NCI-H187 treated with DMSO at 0.1 percent for 48 hours (cell line): Measurements from ENCODE around the gene SLC38A7.
A peak's percentile ranks its signal among the peaks of the same experiment; 100 is the strongest.

Experiments
- DNase-seq: peaks from one replicate; lab custom pipeline; 2025; lab: John Stamatoyannopoulos, UW

SLC38A7 gene

DNA sequence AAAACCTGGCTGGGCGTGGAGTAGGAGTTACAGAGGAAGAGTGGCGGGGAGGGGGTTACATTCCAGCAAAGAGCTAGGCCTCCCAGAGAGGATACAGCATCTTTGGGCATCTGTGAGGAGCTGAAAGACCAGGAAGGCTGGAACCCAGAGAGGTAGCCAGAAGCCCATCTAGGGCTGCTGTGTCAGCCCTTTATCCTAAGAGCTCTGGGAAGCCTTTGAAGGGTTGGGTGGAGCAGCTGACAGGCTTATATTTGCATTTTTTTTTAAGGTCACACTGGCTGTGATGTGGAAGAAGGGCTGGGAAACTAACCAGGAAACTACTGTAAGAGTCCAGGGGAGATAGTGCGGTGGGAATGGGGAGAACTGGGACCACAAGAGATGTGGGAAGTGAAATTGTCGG is 48.1 kb downstream of the SLC38A7 start:
- no peak for DNase-seq

DNA sequence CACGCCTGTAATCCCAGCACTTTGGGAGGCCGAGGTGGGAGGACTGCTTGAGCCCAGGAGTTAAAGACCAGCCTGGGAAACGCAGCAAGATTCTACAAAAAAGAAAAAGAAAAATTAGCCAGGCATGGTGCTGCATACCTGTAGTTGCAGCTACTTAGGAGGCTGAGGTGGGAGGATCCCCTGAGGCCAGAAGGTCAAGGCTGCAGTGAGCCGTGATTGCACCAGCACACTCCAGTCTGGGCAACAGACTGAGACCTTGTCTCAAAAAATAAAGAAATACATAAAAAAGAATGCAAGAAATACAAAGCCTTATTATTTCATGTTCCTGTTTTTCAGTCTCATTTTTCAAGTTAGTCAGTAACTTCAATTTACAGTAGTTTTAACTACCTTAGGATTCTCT is 49.1 kb downstream of the SLC38A7 start:
- DNase-seq, result no peak

DNA sequence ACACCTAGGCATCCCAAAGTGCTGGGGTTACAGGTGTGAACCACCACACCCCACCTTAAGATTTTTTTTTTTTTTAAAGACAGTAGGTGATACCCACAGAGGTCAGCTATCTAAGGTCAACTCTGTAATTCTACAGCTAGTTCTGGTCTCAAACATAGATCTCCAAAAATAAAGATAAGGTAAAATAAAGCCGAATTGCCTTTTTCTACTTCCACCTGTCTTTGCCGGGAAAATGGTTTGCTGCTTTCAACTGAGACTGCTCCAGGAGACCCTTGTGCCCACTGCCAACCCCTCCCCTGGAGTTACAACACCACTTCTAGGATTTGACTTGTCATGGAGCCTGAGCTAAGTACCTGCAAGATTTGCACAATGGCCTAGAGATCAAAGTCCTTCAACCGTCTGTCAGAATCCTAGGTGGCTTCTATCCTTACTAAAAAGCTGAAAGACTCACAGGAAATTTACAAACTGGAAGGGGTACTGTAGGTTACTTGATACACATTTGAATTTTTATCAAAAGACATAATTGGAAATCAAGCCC is 50.2 kb downstream of the SLC38A7 start:
- no peak for DNase-seq

GRCh38 chr16:58629733-58630640 is 54.6 kb downstream of the SLC38A7 start, which contains the start of gene CNOT1:
Gene CNOT1 (minus strand): TSS chr16:58629826. CDS start chr16:58599337, 30,489 bp downstream.
- peak; percentile 92 for DNase-seq

DNA sequence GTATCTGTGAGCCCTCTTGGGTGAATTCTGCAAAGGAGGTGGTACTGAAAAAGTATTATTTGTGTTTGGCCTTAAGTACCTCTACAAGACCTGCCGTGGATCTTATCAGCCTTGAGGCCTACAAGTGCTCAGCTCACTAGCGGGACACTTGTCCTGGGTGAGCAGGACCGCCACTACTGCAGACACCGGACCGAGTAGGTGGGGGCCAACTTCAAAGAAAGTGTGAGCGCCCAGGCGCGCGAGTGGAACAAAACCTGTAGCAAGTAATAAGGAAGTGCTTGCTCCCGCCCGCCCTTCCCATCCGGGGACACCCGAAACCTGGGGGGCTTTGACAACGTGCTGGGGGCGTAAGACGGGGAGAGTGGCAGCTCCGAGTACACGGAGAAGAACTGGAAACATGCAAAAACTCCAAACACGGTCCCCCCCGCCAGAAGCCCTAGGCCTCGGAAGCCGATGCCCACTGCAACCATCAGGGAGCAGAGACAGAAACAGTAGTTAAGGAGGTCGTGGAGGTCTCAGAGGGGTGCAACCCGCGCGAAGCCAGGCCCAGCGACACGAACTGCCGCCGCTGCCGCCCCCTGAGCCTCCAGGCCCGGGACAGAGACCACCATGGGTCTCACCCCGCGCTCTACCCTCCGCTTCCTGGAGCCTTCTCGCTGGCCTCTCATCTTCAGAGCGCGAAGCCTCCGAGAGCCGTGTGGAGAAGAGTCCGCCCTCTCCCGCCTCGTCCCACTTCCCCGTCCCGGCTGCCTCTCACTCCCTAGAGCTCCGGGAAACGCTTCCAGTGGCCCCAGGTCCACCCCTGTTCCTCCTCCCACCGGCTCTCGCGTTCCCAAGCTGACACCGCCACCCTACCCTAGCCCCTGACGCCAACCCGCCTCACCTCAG is 55.5 kb downstream of the SLC38A7 start:
- DNase-seq, result no peak

- DNase-seq, result no peak
Measured at GRCh38 chr16:58624209-58624608, 60.4 kb downstream of the SLC38A7 start.

- no peak for DNase-seq
Measured at GRCh38 chr16:58620396-58620795, 64.2 kb downstream of the SLC38A7 start.

DNA sequence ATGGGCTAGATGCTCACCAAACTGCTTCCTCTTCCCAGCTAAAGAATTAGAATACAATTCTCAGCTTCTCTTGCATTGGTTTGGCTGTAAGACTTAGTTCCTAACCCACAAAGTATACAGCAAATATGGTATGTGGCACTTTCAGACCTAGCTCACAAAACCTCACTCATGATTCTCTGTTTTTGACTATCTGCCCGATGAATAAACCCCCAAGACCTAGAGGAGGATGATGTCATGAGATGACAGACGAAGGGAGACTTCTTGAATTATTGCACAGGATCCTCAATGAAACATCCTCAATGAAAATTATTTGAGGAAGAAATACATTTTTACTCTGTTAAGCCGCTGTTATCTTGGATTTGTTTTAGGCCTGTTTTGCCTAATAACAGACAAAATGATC is 69.3 kb downstream of the SLC38A7 start:
- no peak for DNase-seq
